ENCODE measurements around the gene PDS5A. TPM values are rescaled to one million over a fixed set of nuclear protein-coding genes. Genes with fewer than 3 reads are reported as not detected.
"Not testable (repeated sequence)": the region's sequence is repeated elsewhere in the genome, so short reads cannot be mapped to it uniquely, and the experiment has no call there.

Gene PDS5A
- total and polyA plus RNA-seq, 8 donors, result 12.1 to 42.6 (median 27.2) TPM

GRCh38 chr4:39820186-39820585, 157.5 kb downstream of the PDS5A start:
- no peak for DNase-seq
- Histone ChIP-seq H3K4me1 (no peaks in the 10 kb centered on the region), H3K36me3 (no peaks in the 10 kb centered on the region), H3K27me3 (no peaks in the 10 kb centered on the region), H3K4me3 (no peak overlapping the region), H3K27ac (no peak overlapping the region), H3K9me3 (no peaks in the 10 kb centered on the region)
- ATAC-seq, result no peak
- 87 to 90% methylated on average over 5 of the region's 5 CpGs for WGBS, 2 donors
- intact Hi-C loops (cut with DNase I), result no loop called here
- no peak for TF ChIP-seq CTCF (IDR thresholded peaks at IDR 0.05)
- no peak for FAIRE-seq

DNA sequence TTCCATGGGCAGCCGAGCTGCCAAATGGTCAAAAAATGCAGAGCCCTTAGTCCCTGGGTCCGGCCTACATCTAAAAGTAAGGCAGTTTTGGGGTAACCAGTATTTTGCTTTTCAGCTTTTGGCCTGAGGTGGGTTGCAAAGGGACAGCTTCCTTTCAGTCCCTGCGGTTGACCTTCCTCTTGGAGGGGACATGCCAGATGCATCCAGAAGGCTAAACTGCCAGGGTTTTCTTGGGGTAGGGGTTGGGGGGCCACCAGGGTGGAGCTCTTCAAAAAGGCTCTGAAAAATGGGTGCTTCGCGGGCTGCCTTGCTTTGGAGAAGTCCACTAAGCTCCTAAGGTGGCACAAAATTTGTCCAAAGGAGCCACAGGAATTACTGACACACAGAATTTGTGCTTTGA, 159.1 kb downstream of the PDS5A start:
- intact Hi-C loops (cut with DNase I), result no loop called here
- FAIRE-seq, result no peak

GRCh38 chr4:39814403-39815185, 163.1 kb downstream of the PDS5A start:
- H3K9me3 ChIP-seq, result no peaks in the 10 kb centered on the region
- DNase-seq, result no peak
- intact Hi-C loops (cut with DNase I), result no loop called here
- H3K27ac ChIP-seq, result no peak overlapping the region
- no peak for TF ChIP-seq CTCF (IDR thresholded peaks at IDR 0.05)
- H3K27me3 ChIP-seq, result no peaks in the 10 kb centered on the region
- no peak overlapping the region for H3K4me3 ChIP-seq
- H3K4me1 ChIP-seq, result no peaks in the 10 kb centered on the region
- WGBS, 2 donors, result 86 to 87% methylated on average over 7 of the region's 7 CpGs
- H3K36me3 ChIP-seq, result no peaks in the 10 kb centered on the region
- no peak for FAIRE-seq
- no peak for ATAC-seq

More for the DNA sequence above, 159.1 kb downstream of the PDS5A start:
- 79 to 92% methylated on average over 5 of the region's 5 CpGs for WGBS, 2 donors
- Histone ChIP-seq H3K27ac (no peak overlapping the region), H3K9me3 (no peaks in the 10 kb centered on the region), H3K36me3 (no peaks in the 10 kb centered on the region), H3K27me3 (no peaks in the 10 kb centered on the region), H3K4me3 (no peak overlapping the region), H3K4me1 (no peaks in the 10 kb centered on the region)
- TF ChIP-seq CTCF (IDR thresholded peaks at IDR 0.05), result no peak
- no peak for ATAC-seq
- DNase-seq, result no peak

GRCh38 chr4:39813761-39814160, 163.9 kb downstream of the PDS5A start:
- H3K27me3 ChIP-seq; ATAC-seq; DNase-seq; FAIRE-seq; H3K36me3 ChIP-seq; intact Hi-C loops (cut with DNase I); H3K4me1 ChIP-seq; H3K27ac ChIP-seq; H3K4me3 ChIP-seq; H3K9me3 ChIP-seq: not testable (repeated sequence)
- 33 to 67% methylated on average over 2 of the region's 2 CpGs for WGBS, 2 donors

DNA sequence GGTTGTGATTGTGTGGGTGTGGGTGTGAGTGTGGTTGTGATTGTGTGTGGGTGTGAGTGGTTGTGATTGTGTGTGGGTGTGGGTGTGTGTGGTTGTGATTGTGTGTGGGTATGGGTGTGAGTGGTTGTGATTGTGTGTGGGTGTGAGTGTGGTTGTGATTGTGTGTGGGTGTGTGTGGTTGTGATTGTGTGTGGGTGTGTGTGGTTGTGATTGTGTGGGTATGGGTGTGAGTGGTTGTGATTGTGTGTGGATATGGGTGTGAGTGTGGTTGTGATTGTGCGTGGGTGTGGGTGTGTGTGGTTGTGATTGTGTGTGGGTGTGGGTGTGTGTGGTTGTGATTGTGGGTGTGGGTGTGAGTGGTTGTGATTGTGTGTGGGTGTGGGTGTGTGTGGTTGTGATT, 164.7 kb downstream of the PDS5A start:
- ATAC-seq; H3K4me3 ChIP-seq; DNase-seq; FAIRE-seq; H3K27me3 ChIP-seq; H3K27ac ChIP-seq; H3K9me3 ChIP-seq; H3K36me3 ChIP-seq; H3K4me1 ChIP-seq; intact Hi-C loops (cut with DNase I): not testable (repeated sequence)
- 0% methylated on average over 1 of the region's 1 CpG; no CpG with 5 or more reads in 1 of the 2 donors for WGBS, 2 donors

GRCh38 chr4:39812500-39812899, 165.2 kb downstream of the PDS5A start:
- DNase-seq (no peak), FAIRE-seq (no peak), ATAC-seq (no peak)
- Histone ChIP-seq H3K4me1 (no peaks in the 10 kb centered on the region), H3K4me3 (no peak overlapping the region), H3K27ac (no peak overlapping the region), H3K9me3 (no peaks in the 10 kb centered on the region), H3K27me3 (no peaks in the 10 kb centered on the region), H3K36me3 (no peaks in the 10 kb centered on the region)
- 55 to 67% methylated on average over 6 of the region's 6 CpGs for WGBS, 2 donors
- intact Hi-C loops (cut with DNase I), result no loop called here
- no peak for TF ChIP-seq CTCF (IDR thresholded peaks at IDR 0.05)

Data from pancreas (tissue), 10 donors.